Ascending aorta (tissue), 2 donors: ENCODE measurements around the gene RPS6KA4. TPM values are rescaled to one million over a fixed set of nuclear protein-coding genes. Genes with fewer than 3 reads are reported as not detected.

Experiments used
- DNase-seq, 2 donors: peaks; one replicate each; pipeline ENCODE4 v3.0.0-alpha.2; 2019; ENCODE audit warnings: low spot score in 2 of 2
- H3K27ac ChIP-seq, 2 donors: fragments of 200-600 bp; sonication (generic); one replicate each; pipeline ENCODE4 v1.5.1; 2016 to 2017; ENCODE audit warnings: mild to moderate bottlenecking in 1 of 2
- H3K27me3 ChIP-seq: fragments of 200-600 bp; sonication (generic); one replicate; pipeline ENCODE4 v1.5.1; 2017
- H3K36me3 ChIP-seq, 2 donors: fragments of 200-600 bp; sonication (generic); one replicate each; pipeline ENCODE4 v1.5.1; 2016
- H3K4me1 ChIP-seq, 2 donors: fragments of 200-600 bp; sonication (generic); one replicate each; pipeline ENCODE4 v1.5.1; 2016 to 2017; ENCODE audit warnings: mild to moderate bottlenecking in 1 of 2
- H3K4me3 ChIP-seq, 2 donors: fragments of 200-600 bp; sonication (generic); one replicate each; pipeline ENCODE4 v1.5.1; 2016 to 2017; ENCODE audit warnings: mild to moderate bottlenecking in 1 of 2
- H3K9me3 ChIP-seq, 2 donors: fragments of 200-600 bp; sonication (generic); one replicate each; pipeline ENCODE4 v1.5.1; 2016
- CTCF ChIP-seq, 3 experiments: fragments of 200-600 bp in 2 of 3; fragments of 450-650 bp in 1 of 3; sonication (generic) in 2 of 3; IDR thresholded peaks; one replicate each; pipeline ENCODE4 v1.5.1; 2016 to 2019; ENCODE audit warnings: antibody characterized with exemption in 3 of 3, mild to moderate bottlenecking in 1 of 3, moderate library complexity in 1 of 3
- intact Hi-C: fragments of 100-400 bp; cut with DNase I; formaldehyde crosslinking; loops from one replicate; pipeline ENCODE4 v1.15.1; 2023
- total RNA-seq: library from RNA; depleted of rRNA; stranded (reverse); fragments of >200 nt; gene quantifications from one replicate; pipeline ENCODE4 v1.1.0, GENCODE V29; 2016

RPS6KA4 gene
- total RNA-seq, 1 donor from 2014 or later = 81.5 TPM

GRCh38 chr11:64384981-64385944, 26.3 kb downstream of the RPS6KA4 start:
- no peak overlapping the region for H3K4me3 ChIP-seq
- no peak for DNase-seq
- H3K36me3 ChIP-seq = no peaks in the 10 kb centered on the region
- no peaks in the 10 kb centered on the region for H3K27me3 ChIP-seq
- peak overlapping the region; percentile 27 to 60 for H3K27ac ChIP-seq
- no peaks in the 10 kb centered on the region for H3K9me3 ChIP-seq
- H3K4me1 ChIP-seq = peaks cover 7 to 12% of the 10 kb centered on the region in 2 donors
- TF ChIP-seq CTCF (IDR thresholded peaks at IDR 0.05) = no peak
- intact Hi-C loops = no loop called here

- Histone ChIP-seq H3K27ac (no peak overlapping the region), H3K9me3 (no peaks in the 10 kb centered on the region), H3K36me3 (no peaks in the 10 kb centered on the region), H3K4me3 (no peak overlapping the region), H3K4me1 (peaks cover 7 to 12% of the 10 kb centered on the region in 2 donors), H3K27me3 (no peaks in the 10 kb centered on the region)
- no peak for TF ChIP-seq CTCF (IDR thresholded peaks at IDR 0.05)
- DNase-seq = no peak
- intact Hi-C loops = no loop called here
Observed at GRCh38 chr11:64385945-64386704, 27.2 kb downstream of the RPS6KA4 start.

- no peak for DNase-seq
- intact Hi-C loops = no loop called here
- TF ChIP-seq CTCF (IDR thresholded peaks at IDR 0.05) = no peak
- H3K27ac ChIP-seq = no peak overlapping the region
- H3K9me3 ChIP-seq = no peaks in the 10 kb centered on the region
- no peaks in the 10 kb centered on the region for H3K36me3 ChIP-seq
- H3K4me3 ChIP-seq = no peak overlapping the region
- no peaks in the 10 kb centered on the region for H3K27me3 ChIP-seq
- peaks cover 7 to 12% of the 10 kb centered on the region in 2 donors for H3K4me1 ChIP-seq
Observed at GRCh38 chr11:64387916-64388315, 29.0 kb downstream of the RPS6KA4 start.

GRCh38 chr11:64388894-64389293, 29.9 kb downstream of the RPS6KA4 start:
- intact Hi-C loops = no loop called here
- Histone ChIP-seq H3K27me3 (no peaks in the 10 kb centered on the region), H3K9me3 (no peaks in the 10 kb centered on the region), H3K36me3 (no peaks in the 10 kb centered on the region), H3K4me1 (peaks cover 7 to 12% of the 10 kb centered on the region in 2 donors), H3K27ac (no peak overlapping the region), H3K4me3 (no peak overlapping the region)
- no peak for TF ChIP-seq CTCF (IDR thresholded peaks at IDR 0.05)
- DNase-seq = no peak

GRCh38 chr11:64389851-64390250, 30.9 kb downstream of the RPS6KA4 start:
- no peak for TF ChIP-seq CTCF (IDR thresholded peaks at IDR 0.05)
- no peak overlapping the region for H3K27ac ChIP-seq
- H3K27me3 ChIP-seq = no peaks in the 10 kb centered on the region
- no peaks in the 10 kb centered on the region for H3K36me3 ChIP-seq
- DNase-seq = no peak
- intact Hi-C loops = no loop called here
- H3K9me3 ChIP-seq = no peaks in the 10 kb centered on the region
- peaks cover 5 to 7% of the 10 kb centered on the region in 2 donors for H3K4me1 ChIP-seq
- no peak overlapping the region for H3K4me3 ChIP-seq
